K562 (cell line): Measurements from ENCODE around the gene HEPACAM. TPM values are rescaled to one million over a fixed set of nuclear protein-coding genes. Genes with fewer than 3 reads are reported as not detected.

Experiments used
- ATAC-seq: fragments of 200-7000 bp; cut with Tn5 transposase; 3 replicates; pipeline ENCODE4 v1.9.1; 2020; ENCODE audit warnings: moderate library complexity
- BruUV-seq: library from RNA; stranded (reverse); fragments of 400-500 nt; replicated peaks from 2 replicates; lab custom pipeline; 2021; lab: Mats Ljungman, UMichigan
- CTCF ChIA-PET: fragments of 300-600 bp; formaldehyde crosslinking; extraction: SDS; loops from one replicate; lab custom pipeline; 2021; ENCODE audit warnings: low intra/inter-chr PET ratio; lab: Yijun Ruan, JAX
- POLR2A ChIA-PET: fragments of 300-600, 350-650 bp; sonication (Branson Sonifier 250); formaldehyde crosslinking; extraction: SDS; loops from one replicate; lab custom pipeline; 2021; ENCODE audit warnings: antibody characterized with exemption, inconsistent platforms; lab: Yijun Ruan, JAX
- DNase-seq, 4 experiments: peaks; one replicate each; pipeline versions ENCODE4 v3.0.0 to v3.0.0-alpha.2; 2011 to 2018; ENCODE audit warnings: low spot score in 3 of 4, mixed read lengths in 3 of 4; ENCODE audit errors: extremely low read depth in 1 of 4
- FAIRE-seq: peaks from 2 replicates; lab custom pipeline; 2011; peaks lifted over from hg19 to GRCh38; lab: Jason Lieb, UNC
- H2AFZ ChIP-seq: 2 replicates; pipeline ENCODE4 v1.6.0; 2011; ENCODE audit warnings: low read depth, low read length, control low read depth, inconsistent platforms
- H3K27ac ChIP-seq: fragments of 200-600 bp; 3 replicates; pipeline ENCODE4 v1.8.0; 2011; ENCODE audit warnings: low read depth, mild to moderate bottlenecking, control low read depth, inconsistent platforms, low read length, moderate library complexity, mixed read lengths; ENCODE audit errors: extremely low read depth
- H3K27me3 ChIP-seq, 2 experiments: fragments of 300-600 bp in 1 of 2; 2 replicates in 1 of 2; 3 replicates in 1 of 2; pipeline versions ENCODE4 v1.6.0 to v1.8.0; 2011; ENCODE audit warnings: inconsistent platforms in 2 of 2, low read length in 2 of 2, mild to moderate bottlenecking in 1 of 2, mixed read lengths in 1 of 2, moderate library complexity in 1 of 2; ENCODE audit not compliant: control insufficient read depth in 2 of 2, insufficient read depth in 2 of 2
- H3K36me3 ChIP-seq: fragments of 300-600 bp; 3 replicates; pipeline ENCODE4 v1.8.0; 2011; ENCODE audit warnings: mild to moderate bottlenecking, low read length, inconsistent platforms; ENCODE audit not compliant: control insufficient read depth, insufficient read depth
- H3K4me1 ChIP-seq, 2 experiments: fragments of 200-600 bp in 1 of 2; replicated peaks in 1 of 2; 2 replicates in 1 of 2; 3 replicates in 1 of 2; pipeline versions ENCODE4 v1.5.1 to v1.8.0; 2011; ENCODE audit warnings: inconsistent platforms in 2 of 2, low read length in 2 of 2, mild to moderate bottlenecking in 1 of 2, mixed read lengths in 1 of 2, moderate library complexity in 1 of 2; ENCODE audit not compliant: control insufficient read depth in 2 of 2, insufficient read depth in 2 of 2
- H3K4me2 ChIP-seq: 2 replicates; pipeline ENCODE4 v1.6.1; 2011; ENCODE audit warnings: low read length, control low read depth, inconsistent platforms, mixed read lengths; ENCODE audit not compliant: insufficient read depth
- H3K4me3 ChIP-seq: fragments of 200-600 bp; sonication (generic), shearing (Covaris generic); 2 replicates; pipeline ENCODE4 v1.5.1; 2016; ENCODE audit warnings: control low read depth, inconsistent platforms
- H3K79me2 ChIP-seq: fragments of 200-600 bp; 3 replicates; pipeline ENCODE4 v1.8.0; 2011; ENCODE audit warnings: low read length, inconsistent platforms; ENCODE audit not compliant: control insufficient read depth, insufficient read depth
- H3K9ac ChIP-seq, 2 experiments: 2 replicates each; pipeline versions ENCODE4 v1.6.0 to v1.6.1; 2011; ENCODE audit warnings: low read depth in 2 of 2, low read length in 2 of 2, control low read depth in 1 of 2, inconsistent platforms in 1 of 2, mild to moderate bottlenecking in 1 of 2, mixed read lengths in 1 of 2; ENCODE audit not compliant: insufficient read depth in 1 of 2
- H3K9me1 ChIP-seq: one replicate; pipeline ENCODE4 v1.6.0; 2011; ENCODE audit warnings: inconsistent platforms, mild to moderate bottlenecking, low read length, moderate library complexity; ENCODE audit not compliant: control insufficient read depth, insufficient read depth
- H3K9me3 ChIP-seq: replicated peaks from 2 replicates; pipeline ENCODE4 v1.5.1; 2011; ENCODE audit warnings: low read depth, low read length, inconsistent platforms; ENCODE audit not compliant: control insufficient read depth, insufficient read depth
- H4K20me1 ChIP-seq: replicated peaks from 2 replicates; pipeline ENCODE4 v1.6.1; 2011; ENCODE audit warnings: low read length, inconsistent platforms, mixed read lengths; ENCODE audit not compliant: control insufficient read depth, insufficient read depth
- FOXK1 ChIP-seq: sonication (generic); formaldehyde crosslinking; IDR thresholded peaks from 2 replicates; pipeline ENCODE4 v1.8.0; 2022; ENCODE audit warnings: missing genetic modification reagents, mild to moderate bottlenecking, borderline replicate concordance
- HDAC6 ChIP-seq: IDR thresholded peaks from 2 replicates; pipeline ENCODE4 v1.6.1; 2012; ENCODE audit warnings: low read depth, mild to moderate bottlenecking, control low read depth, inconsistent platforms, low read length, moderate library complexity
- KLF16 ChIP-seq: IDR thresholded peaks from 2 replicates; pipeline ENCODE4 v1.6.1; 2016; ENCODE audit warnings: antibody characterized with exemption
- PML ChIP-seq: IDR thresholded peaks from 2 replicates; pipeline ENCODE4 v1.6.1; 2012; ENCODE audit warnings: low read length, inconsistent platforms
- PRMT5 ChIP-seq: sonication (generic); formaldehyde crosslinking; IDR thresholded peaks from 2 replicates; pipeline ENCODE4 v1.5.0; 2020; ENCODE audit warnings: missing genetic modification reagents
- REST ChIP-seq, 2 experiments: fragments of 450-650 bp; formaldehyde crosslinking in 1 of 2; IDR thresholded peaks; 2 replicates each; pipeline versions ENCODE4 v1.4.0 to v1.6.1; 2014 to 2020; ENCODE audit warnings: mild to moderate bottlenecking in 2 of 2, borderline replicate concordance in 1 of 2, low read depth in 1 of 2
- SMAD2 ChIP-seq: fragments of 150-350 bp; IDR thresholded peaks from 2 replicates; pipeline ENCODE4 v1.6.1; 2014; ENCODE audit warnings: low read depth, mild to moderate bottlenecking, low read length
- ZBTB8A ChIP-seq: fragments of 450-650 bp; IDR thresholded peaks from 2 replicates; pipeline ENCODE4 v1.6.1; 2018; ENCODE audit warnings: mild to moderate bottlenecking, moderate library complexity; ENCODE audit not compliant: partially characterized antibody
- ZNF347 ChIP-seq: fragments of 450-650 bp; formaldehyde crosslinking; IDR thresholded peaks from 2 replicates; pipeline ENCODE4 v1.4.0; 2020; ENCODE audit warnings: low read depth, mild to moderate bottlenecking, moderate library complexity
- in situ Hi-C: fragments of 300-500 bp; cut with MboI; formaldehyde crosslinking; loops from 4 replicates; pipeline ENCODE4 v1.15.0; 2018; ENCODE audit warnings: inconsistent platforms, mixed read lengths
- intact Hi-C: fragments of 100-400 bp; cut with micrococcal nuclease; formaldehyde crosslinking; loops from 2 replicates; pipeline ENCODE4 v1.14.2; 2022
- polyA plus RNA-seq, 8 experiments: library from polyadenylated mRNA; depleted of rRNA in 4 of 8; stranded (reverse) in 5 of 8; unstranded in 3 of 8; fragments of >200 nt; fragmentation: Nextera tagmentation in 2 of 8; fragmentation: Illumina TruSeq in 1 of 8; extraction: Ambion mirVana in 2 of 8; extraction: Trizol in 1 of 8; gene quantifications; 2 replicates each; pipeline versions ENCODE4 v1.2.1 to v1.2.3, GENCODE V29; 2011 to 2014; ENCODE audit warnings: inconsistent platforms in 1 of 8, missing spikeins in 1 of 8
- total RNA-seq, 7 experiments: library from RNA; depleted of rRNA in 6 of 7; stranded (reverse); fragments of >200 nt in 6 of 7; fragmentation: Illumina TruSeq in 2 of 7; extraction: Trizol in 2 of 7; gene quantifications; 2 replicates each; pipeline versions ENCODE4 v1.2.1 to v1.2.3, GENCODE V29; 2011 to 2021; ENCODE audit warnings: low replicate concordance in 1 of 7

The HEPACAM gene
- total and polyA plus RNA-seq, 9 of the 15 experiments (the other 6 are each of a cell fraction or from before 2014, with no cell fraction given), result not detected

DNA sequence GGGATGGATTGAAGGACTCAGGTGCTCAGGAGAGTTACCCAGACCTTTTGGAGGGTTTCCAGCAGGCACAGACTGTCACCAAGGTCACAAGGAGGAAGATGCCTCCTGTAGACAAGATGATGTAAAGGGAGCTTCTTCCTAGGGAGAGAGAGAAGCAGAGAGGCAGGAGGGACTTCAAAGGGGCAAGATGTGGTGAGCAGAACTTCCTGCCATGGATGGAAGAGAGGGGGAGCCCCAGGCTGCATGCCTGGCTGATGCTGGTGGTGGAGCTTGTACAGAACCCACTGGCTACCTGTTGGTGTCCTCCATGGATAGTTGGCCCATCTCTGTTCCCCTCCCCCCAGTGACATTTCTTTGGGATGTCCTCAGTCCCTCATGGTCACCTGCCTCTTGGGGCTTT, 12.6 kb downstream of the HEPACAM start:
- no peaks in the 10 kb centered on the region for H4K20me1 ChIP-seq
- FAIRE-seq, result no peak
- in situ Hi-C loops (no loop called here), intact Hi-C loops (no loop called here)
- no peak overlapping the region for H3K4me3 ChIP-seq
- H3K36me3 ChIP-seq, result no peaks in the 10 kb centered on the region
- H3K4me2 ChIP-seq, result no peak overlapping the region
- no peaks in the 10 kb centered on the region for H3K4me1 ChIP-seq
- no peak for ATAC-seq
- no peak overlapping the region for H2AFZ ChIP-seq
- no peaks in the 10 kb centered on the region for H3K9me1 ChIP-seq
- POLR2A ChIA-PET, result interaction anchor here (0.6 kb wide), 1 partner anchor 308 kb away, joined by 3 read pairs; no protein-coding TSS in a partner anchor
- BruUV-seq, result no TSS peak
- TF ChIP-seq FOXK1 (CRISPR knock-in tag) (no peak), PRMT5 (CRISPR knock-in tag) (no peak), PML (no peak), ZNF347 (no peak), REST (IDR thresholded peaks at IDR 0.05; ENCODE audit: borderline replicate concordance) (no peak), REST (CRISPR knock-in tag; IDR thresholded peaks at IDR 0.05; ENCODE audit: low read depth) (no peak), KLF16 (no peak), SMAD2 (no peak), HDAC6 (no peak), ZBTB8A (no peak)
- H3K27ac ChIP-seq, result no peak overlapping the region
- H3K9ac ChIP-seq, result no peak overlapping the region
- CTCF ChIA-PET, result no interaction called here
- no peaks in the 10 kb centered on the region for H3K79me2 ChIP-seq
- H3K27me3 ChIP-seq, result peaks cover 35 to 74% of the 10 kb centered on the region in 2 experiments; a peak in 4 of 5 replicates
- DNase-seq, result no peak
- H3K9me3 ChIP-seq, result no peaks in the 10 kb centered on the region
